Left colon (tissue), 2 donors: ENCODE measurements around the gene DSCAM. TPM values are rescaled to one million over a fixed set of nuclear protein-coding genes. Genes with fewer than 3 reads are reported as not detected.

ENCODE experiments used
- ATAC-seq: fragments of 200-7000 bp; cut with Tn5 transposase; one replicate; pipeline ENCODE4 v1.9.1; 2020; ENCODE audit warnings: mild to moderate bottlenecking, moderate library complexity
- DNase-seq, 2 donors: peaks; one replicate each; pipeline ENCODE4 v3.0.0-alpha.2; 2020
- intact Hi-C, 2 donors: fragments of 100-400 bp; cut with DNase I in 1 of 2; cut with micrococcal nuclease in 1 of 2; formaldehyde crosslinking; loops; one replicate each; pipeline versions ENCODE4 v1.11.2 to v1.14.0; 2022; cut with DNase I, micrococcal nuclease
- total RNA-seq, 2 donors: library from RNA; stranded (reverse); fragmentation: NEBNext Ultra II Directional; extraction: Animal tissue kit (Norgen Biotek cat#: 25700); gene quantifications; one replicate each; pipeline ENCODE4 v1.2.1, GENCODE V29; 2021
- donor health status: DM: no; HTN: no; CAD: no.
- donor health status: DM: yes; HTN: yes; CAD: no.

Gene DSCAM
- total RNA-seq, 2 donors from 2014 or later = not detected

- intact Hi-C loops = no loop called here
- no peak for ATAC-seq
- no peak for DNase-seq
Measured at GRCh38 chr21:40255518-40256444, 591.2 kb downstream of the DSCAM start.

DNA sequence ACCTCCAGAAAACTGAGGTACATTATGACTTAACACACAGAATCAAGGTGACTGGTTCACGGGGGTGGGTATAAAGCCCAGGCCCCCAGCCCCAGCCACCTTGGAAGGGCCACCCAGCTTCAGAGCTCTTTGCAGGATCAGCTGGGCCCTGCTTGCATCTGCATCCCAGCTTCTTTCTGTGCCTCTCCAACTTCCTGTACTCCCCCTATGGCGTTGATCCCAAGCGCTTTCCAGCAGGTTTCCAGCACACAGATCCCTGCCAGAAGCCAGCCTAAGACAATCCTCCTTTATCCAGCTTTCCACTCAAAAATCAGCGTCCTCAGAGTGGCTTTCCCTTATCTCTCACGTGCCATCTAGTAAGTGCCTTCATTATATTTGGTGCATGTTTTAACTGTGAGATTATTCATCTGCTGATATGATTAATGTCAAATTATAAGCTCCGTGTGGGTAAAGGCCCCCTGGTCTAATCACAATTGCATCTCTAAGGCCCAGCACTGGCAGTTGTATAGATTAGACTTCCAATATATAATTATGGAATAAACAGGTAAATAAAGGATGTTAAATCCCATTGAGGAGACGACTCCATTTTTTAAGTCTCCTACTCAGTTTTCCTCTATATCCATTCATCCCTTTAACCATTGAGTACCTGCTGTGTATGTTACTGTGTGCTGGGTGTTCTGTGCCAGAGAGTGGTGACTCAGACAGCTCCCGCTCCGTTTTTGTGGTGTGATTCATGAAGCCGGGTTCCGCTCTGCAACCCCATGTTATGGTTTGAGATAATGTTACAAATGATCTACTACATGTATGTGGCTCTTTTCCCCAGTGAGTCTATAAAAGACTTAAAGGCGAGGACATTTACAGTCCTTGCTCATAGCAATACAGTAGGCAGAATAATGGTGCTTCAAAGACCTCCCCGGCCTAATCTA lies 592.2 kb downstream of the DSCAM start:
- ATAC-seq (no peak), DNase-seq (no peak)
- intact Hi-C loops = no loop called here

DNA sequence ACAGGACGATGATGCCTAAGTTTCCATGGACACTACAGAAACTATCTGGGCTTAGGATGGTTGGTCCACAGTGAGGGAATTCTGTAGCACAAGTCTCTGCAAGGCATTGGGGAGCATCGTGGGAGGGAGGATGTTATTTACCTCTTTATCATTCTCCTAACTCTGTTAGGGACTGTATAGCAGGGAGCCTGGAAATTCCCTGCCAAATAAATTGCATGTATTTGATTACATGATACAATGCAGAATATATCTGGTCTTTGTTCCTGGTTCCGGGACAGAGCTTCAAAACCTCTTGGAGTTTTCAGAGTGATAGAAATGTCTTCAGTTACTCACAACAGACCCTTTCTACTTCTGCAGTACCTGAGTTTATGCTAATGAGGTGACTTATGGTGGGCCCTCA lies 593.8 kb downstream of the DSCAM start:
- intact Hi-C loops = no loop called here
- ATAC-seq (no peak), DNase-seq (no peak)

DNA sequence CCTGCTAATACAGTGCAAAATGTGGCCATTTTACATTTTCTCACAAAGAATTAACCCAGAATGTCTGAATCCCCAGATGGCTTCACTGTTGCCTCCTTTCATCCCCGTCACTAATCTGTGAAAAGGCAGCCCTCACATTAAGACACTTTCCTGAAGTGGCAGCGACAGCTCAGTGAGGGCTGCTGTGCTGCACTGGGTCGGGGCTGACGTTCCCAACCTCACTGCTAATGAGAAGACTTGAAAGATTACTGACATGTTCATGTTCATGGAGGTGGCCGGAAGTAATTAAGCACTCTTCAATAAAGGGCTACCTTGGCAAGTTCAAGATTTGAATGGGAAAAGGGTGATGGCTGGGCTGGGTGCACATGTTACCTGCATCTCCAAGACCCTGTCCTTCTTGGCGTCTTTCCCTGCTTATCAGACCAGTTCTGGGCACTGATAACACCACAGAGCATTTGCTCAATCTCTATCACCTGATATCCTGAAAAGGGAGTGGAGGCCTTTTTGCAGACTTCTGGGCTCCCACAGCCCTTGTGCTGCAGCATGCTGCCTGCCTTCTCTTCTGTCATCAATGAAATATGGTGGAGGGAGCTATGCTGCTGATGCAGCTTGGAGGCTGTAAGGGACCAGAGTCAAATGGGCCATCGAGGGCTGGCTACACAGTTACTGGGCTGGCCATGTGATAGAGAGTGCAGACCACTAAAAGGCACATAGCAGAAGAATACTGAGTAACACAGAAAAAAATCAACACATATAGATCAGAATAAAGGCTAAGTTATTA lies 596.3 kb downstream of the DSCAM start:
- DNase-seq = no peak
- no peak for ATAC-seq
- intact Hi-C loops = no loop called here

- intact Hi-C loops = no loop called here
- ATAC-seq (no peak), DNase-seq (no peak)
Measured at GRCh38 chr21:40244981-40245380, 602.0 kb downstream of the DSCAM start.

DNA sequence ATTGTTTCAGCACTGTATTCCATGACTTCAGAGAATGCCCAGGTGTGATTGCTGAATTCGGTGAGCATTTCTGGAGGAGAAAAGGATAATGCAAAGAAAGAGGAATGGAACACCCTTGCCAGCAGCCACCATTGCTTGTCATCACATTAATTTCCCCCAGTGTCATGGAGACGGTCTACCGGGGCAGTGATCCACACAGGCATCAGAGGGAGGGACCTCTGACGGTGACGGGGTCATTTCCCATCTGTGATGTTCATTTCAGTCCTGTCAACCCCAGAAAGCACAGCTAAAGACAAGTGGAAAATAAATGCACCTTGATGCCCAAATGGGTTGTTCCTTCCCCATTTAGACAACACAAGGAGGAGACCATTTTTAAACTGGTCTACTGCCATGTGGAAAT lies 603.3 kb downstream of the DSCAM start:
- no peak for DNase-seq
- intact Hi-C loops = no loop called here
- no peak for ATAC-seq

- ATAC-seq = no peak
- DNase-seq = no peak
- intact Hi-C loops = no loop called here
Measured at GRCh38 chr21:40242586-40243265, 604.2 kb downstream of the DSCAM start.

- no peak for ATAC-seq
- intact Hi-C loops = no loop called here
- DNase-seq = no peak
Measured at GRCh38 chr21:40235528-40235927, 611.4 kb downstream of the DSCAM start.

- ATAC-seq (no peak), DNase-seq (no peak)
- intact Hi-C loops = no loop called here
Measured at GRCh38 chr21:40231979-40232378, 615.0 kb downstream of the DSCAM start.

DNA sequence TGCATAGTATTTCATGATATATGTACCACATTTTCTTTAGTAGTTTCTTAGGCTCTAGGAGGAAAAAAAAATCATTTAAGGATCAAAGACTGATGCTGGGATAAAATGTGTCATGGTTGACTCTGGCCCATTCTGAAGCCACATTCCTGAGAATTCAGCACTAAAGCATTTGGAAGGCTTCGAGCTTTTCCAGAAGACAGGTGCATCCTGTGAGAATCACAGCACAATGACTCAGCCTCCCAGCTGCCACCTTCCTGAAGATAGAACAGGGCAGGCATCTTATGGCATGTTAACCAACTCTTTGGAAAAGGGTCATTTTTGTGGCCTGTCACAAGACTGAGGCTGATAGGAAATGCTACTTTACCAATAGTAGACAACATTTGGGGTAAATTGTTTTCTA lies 619.9 kb downstream of the DSCAM start:
- ATAC-seq (no peak), DNase-seq (no peak)
- intact Hi-C loops = no loop called here

DNA sequence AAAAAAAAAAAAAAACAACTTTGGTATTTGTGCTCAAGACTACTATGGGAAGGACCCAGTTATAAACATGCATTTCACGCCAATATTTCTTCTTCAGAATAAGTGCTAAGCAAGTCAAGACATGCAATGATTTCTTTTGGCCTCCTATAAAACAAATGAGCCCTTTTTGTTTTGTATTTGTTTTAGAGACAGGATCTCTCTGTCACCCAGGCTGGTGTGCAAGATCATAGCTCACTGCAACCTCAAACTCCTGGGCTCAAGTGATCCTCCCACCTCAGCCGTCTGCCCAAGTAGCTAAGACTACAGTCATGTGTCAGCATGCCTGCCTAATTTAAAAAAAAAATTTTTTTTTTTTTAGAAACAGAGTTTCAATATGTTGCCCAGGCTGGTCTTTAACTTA lies 631.0 kb downstream of the DSCAM start:
- intact Hi-C loops = no loop called here
- ATAC-seq (no peak), DNase-seq (no peak)

GRCh38 chr21:40210251-40210650 lies 636.7 kb downstream of the DSCAM start:
- no peak for DNase-seq
- no peak for ATAC-seq
- intact Hi-C loops = no loop called here

GRCh38 chr21:40208948-40209345 lies 638.0 kb downstream of the DSCAM start:
- no peak for DNase-seq
- ATAC-seq = no peak
- intact Hi-C loops = no loop called here

- intact Hi-C loops = no loop called here
- ATAC-seq (no peak), DNase-seq (no peak)
Measured at GRCh38 chr21:40208206-40208947, 638.6 kb downstream of the DSCAM start.

DNA sequence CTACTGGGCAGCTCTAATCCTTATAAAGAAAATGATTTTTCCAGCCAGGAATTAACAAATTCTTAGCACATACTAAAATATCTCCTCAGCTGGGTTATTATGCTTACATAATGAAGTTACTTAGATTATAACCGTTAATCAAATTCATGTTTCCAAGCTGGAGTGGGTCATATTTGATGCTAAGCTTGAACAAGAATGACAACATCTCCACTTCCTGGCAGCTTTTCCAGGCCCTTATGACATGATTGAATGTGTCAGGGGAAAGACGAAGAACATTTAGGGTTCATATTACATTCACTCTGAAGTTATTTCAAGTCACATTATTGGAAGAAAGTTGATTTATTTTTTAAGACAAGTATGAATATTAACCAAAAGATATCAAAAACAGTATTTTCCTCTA lies 646.0 kb downstream of the DSCAM start:
- intact Hi-C loops = no loop called here
- no peak for ATAC-seq
- DNase-seq = no peak

DNA sequence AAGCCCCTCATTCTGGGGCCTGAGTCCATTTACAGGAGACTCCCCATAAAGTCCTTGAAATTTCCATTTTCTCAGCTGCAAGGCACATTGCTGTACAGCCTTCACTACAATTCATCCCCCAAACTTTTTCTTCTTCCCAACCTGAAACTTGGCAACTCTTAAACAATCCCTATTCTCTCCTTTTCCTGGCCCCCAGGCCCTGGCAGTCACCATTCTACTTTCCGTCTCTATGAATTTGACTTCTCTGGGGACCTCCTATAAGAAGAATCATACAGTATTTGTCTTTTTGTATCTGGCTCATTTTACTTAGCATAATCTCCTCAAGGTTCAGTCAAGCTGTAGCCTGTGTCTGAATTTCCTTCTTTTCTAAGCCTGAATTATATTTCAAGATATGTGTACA lies 646.8 kb downstream of the DSCAM start:
- DNase-seq (no peak), ATAC-seq (no peak)
- intact Hi-C loops = no loop called here

DNA sequence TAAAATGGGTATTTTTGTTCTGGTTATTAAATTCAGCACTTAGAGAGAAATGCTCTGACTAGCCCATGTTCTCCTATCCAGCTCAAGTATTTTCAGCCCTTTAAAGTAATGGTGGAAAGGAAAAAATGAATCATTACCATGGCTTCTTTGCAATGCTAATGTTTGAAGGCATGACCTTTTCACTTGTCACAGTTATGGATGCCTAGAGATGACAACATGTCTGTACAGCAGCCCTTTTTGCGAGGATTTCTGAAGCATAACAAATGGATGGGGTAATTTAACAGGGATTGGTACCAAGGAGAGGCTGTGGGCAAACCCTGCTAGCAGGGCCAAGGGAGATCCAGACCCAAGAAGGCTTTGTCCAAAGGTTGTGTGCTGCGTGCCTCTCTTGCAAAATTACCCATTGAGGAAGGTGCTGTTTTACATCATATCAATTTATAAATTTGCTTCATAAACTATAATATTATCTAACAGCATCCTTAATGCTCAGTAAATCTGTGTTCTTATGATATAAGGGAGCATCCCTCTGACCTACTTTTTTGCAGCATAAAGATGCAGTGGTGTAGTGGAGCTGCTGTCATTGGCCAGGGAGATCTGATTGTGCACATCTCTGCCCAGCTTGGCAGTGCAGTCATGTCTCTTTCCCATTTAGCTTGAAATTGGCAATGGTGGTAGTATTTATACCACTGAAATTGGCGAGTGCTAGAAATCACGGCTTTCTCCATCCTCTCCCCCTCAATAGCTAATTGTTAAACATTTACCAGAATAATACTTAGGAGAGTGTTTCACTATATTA lies 652.6 kb downstream of the DSCAM start:
- intact Hi-C loops = no loop called here
- DNase-seq (no peak), ATAC-seq (no peak)
